HG03571 (cell line): ENCODE results near the gene ESRRA.

ENCODE experiments used
- ATAC-seq: cut with Tn5 transposase; IDR thresholded peaks from one replicate; pipeline ENCODE4 v1.9.1; 2021; ENCODE audit not compliant: unreplicated experiment

Gene ESRRA

DNA sequence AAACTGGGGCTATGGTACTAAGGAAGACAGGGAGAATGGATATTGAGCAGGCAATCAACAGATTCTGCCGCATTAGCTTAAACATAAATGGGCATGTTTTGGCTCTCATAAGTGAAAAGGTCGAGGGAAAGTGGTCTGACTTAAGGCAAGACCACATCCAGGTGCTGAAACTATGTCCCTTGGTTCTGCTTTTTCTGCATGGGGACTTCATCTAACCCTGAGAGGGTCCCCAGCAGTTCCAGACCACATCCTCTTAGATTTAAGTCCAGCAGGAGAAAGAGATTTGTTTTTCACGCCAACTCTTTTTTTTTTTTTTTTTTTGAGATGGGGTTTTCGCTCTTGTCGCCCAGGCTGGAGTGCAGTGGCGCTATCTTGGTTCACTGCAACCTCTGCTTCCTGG lies 59.1 kb downstream of the ESRRA start:
- no peak for ATAC-seq

- ATAC-seq: no peak
Measured at GRCh38 chr11:64364911-64365310, 59.6 kb downstream of the ESRRA start.
